Mesendoderm (in vitro differentiated cells): ENCODE results near the gene PLCB4.

Experiments
- DNase-seq: peaks from one replicate; pipeline ENCODE4 v3.0.0; 2013
- H2AK5ac ChIP-seq: 2 replicates; pipeline ENCODE4 v1.6.1; 2013; ENCODE audit warnings: low read length, inconsistent platforms
- H2BK120ac ChIP-seq: 2 replicates; pipeline ENCODE4 v1.6.1; 2013; ENCODE audit warnings: low read depth, mild to moderate bottlenecking, low read length, moderate library complexity, mixed read lengths
- H2BK15ac ChIP-seq: replicated peaks from 2 replicates; pipeline ENCODE4 v1.6.1; 2013; ENCODE audit warnings: low read depth, mild to moderate bottlenecking, moderate library complexity
- H2BK5ac ChIP-seq: 2 replicates; pipeline ENCODE4 v1.6.1; 2013; ENCODE audit warnings: low read length, inconsistent platforms
- H3K18ac ChIP-seq: 2 replicates; pipeline ENCODE4 v1.6.1; 2013; ENCODE audit warnings: mild to moderate bottlenecking, low read length, mixed read lengths
- H3K23ac ChIP-seq: one replicate; pipeline ENCODE4 v1.6.1; 2013; ENCODE audit warnings: low read length
- H3K27ac ChIP-seq: 2 replicates; pipeline ENCODE4 v1.5.1; 2013; ENCODE audit warnings: low read depth, mild to moderate bottlenecking, inconsistent platforms, low read length, moderate library complexity
- H3K27me3 ChIP-seq: 2 replicates; pipeline ENCODE4 v1.6.1; 2013; ENCODE audit warnings: low read length, control low read depth, mild to moderate bottlenecking, inconsistent platforms; ENCODE audit not compliant: insufficient read depth, poor library complexity
- H3K36me3 ChIP-seq: 2 replicates; pipeline ENCODE4 v1.6.1; 2013; ENCODE audit warnings: low read length, inconsistent platforms; ENCODE audit not compliant: control insufficient read depth, insufficient read depth
- H3K4ac ChIP-seq: one replicate; pipeline ENCODE4 v1.6.1; 2013; ENCODE audit warnings: low read depth, mild to moderate bottlenecking, low read length, moderate library complexity
- H3K4me1 ChIP-seq: 2 replicates; pipeline ENCODE4 v1.6.1; 2013; ENCODE audit warnings: low read depth, low read length, inconsistent platforms; ENCODE audit not compliant: control insufficient read depth
- H3K4me2 ChIP-seq: 2 replicates; pipeline ENCODE4 v1.6.1; 2013; ENCODE audit warnings: low read length
- H3K4me3 ChIP-seq: 2 replicates; pipeline ENCODE4 v1.5.1; 2013; ENCODE audit warnings: mild to moderate bottlenecking, low read length
- H3K56ac ChIP-seq: one replicate; pipeline ENCODE4 v1.6.1; 2013; ENCODE audit warnings: low read length
- H3K79me1 ChIP-seq: 2 replicates; pipeline ENCODE4 v1.6.1; 2013; ENCODE audit warnings: low read length, inconsistent platforms
- H3K79me2 ChIP-seq: 2 replicates; pipeline ENCODE4 v1.6.1; 2013; ENCODE audit warnings: mild to moderate bottlenecking, low read length; ENCODE audit not compliant: control insufficient read depth, insufficient read depth
- H3K9ac ChIP-seq: 2 replicates; pipeline ENCODE4 v1.6.1; 2013; ENCODE audit warnings: low read length, inconsistent platforms
- H4K5ac ChIP-seq: one replicate; pipeline ENCODE4 v1.6.1; 2013; ENCODE audit warnings: low read length
- H4K8ac ChIP-seq: one replicate; pipeline ENCODE4 v1.6.1; 2013; ENCODE audit warnings: low read depth, mild to moderate bottlenecking, control low read depth, low read length, moderate library complexity
- WGBS: extraction: QIAGEN DNeasy Blood & Tissue Kit; methylation state at CpG from one replicate; pipeline ENCODE4 v1.1.7; 2013; ENCODE audit warnings: low lambda C conversion rate, missing lambda C conversion rate; ENCODE audit not compliant: insufficient coverage; ENCODE audit errors: extremely low coverage; 5-methylcytosine and 5-hydroxymethylcytosine counted together

Gene PLCB4

DNA sequence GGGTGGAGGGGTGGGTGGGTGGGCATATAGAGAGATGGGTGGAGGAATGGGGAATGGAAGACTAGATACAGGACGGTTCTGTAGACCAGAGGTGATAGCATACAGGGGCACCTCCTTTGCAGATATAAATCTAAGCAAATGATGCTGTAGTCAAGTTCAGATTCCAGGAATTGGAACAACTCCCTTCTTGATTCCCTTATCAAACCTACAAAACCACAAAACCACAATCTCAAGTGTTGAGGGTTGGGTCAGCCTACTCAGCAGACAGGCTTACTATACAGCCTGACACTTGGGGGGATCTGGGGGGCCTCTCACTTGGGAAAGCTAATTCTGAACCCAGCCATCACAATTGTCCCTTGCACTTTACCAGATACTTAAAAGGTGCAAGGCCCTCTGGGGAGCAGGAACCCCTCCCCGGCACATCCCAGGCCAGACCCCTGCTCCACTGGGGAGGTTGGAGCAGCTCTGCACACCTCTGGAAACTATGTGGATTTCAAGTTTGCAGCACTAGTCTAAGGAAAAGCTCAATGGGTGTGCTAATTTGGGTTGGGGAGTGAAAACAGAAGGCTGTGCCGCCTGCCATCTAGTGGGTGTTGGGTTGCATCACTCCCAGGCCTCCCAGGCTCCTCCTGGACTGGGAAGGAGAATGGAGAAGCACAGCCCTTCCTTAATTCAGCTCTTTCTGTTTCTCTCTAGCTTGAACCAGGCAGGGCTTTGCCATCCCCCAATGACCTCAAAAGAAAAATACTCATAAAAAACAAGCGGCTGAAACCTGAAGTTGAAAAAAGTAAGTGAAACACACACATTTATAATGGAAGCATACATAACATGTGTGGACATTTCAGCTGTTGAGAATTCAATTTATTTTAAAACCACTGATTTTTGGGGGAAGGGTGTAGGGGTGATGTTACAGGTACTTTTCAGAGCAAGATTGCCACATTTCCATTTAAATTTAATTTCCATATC is 324.3 kb downstream of the PLCB4 start:
- H3K36me3 ChIP-seq: no peaks in the 10 kb centered on the region
- no peak overlapping the region for H3K23ac ChIP-seq
- no peak overlapping the region for H3K18ac ChIP-seq
- no CpG with 5 or more reads among the region's 4 CpGs for WGBS
- no peaks in the 10 kb centered on the region for H3K79me2 ChIP-seq
- DNase-seq: peak; percentile 88
- no peak overlapping the region for H4K5ac ChIP-seq
- H3K4ac ChIP-seq: no peak overlapping the region
- H3K56ac ChIP-seq: no peak overlapping the region
- no peak overlapping the region for H3K4me2 ChIP-seq
- no peaks in the 10 kb centered on the region for H3K27me3 ChIP-seq
- H3K4me1 ChIP-seq: no peaks in the 10 kb centered on the region
- H3K9ac ChIP-seq: no peak overlapping the region
- H2BK120ac ChIP-seq: no peak overlapping the region
- H2BK15ac ChIP-seq: no peak overlapping the region
- no peak overlapping the region for H3K27ac ChIP-seq
- no peak overlapping the region for H3K4me3 ChIP-seq
- H2BK5ac ChIP-seq: no peak overlapping the region
- H4K8ac ChIP-seq: no peak overlapping the region
- no peaks in the 10 kb centered on the region for H3K79me1 ChIP-seq
- H2AK5ac ChIP-seq: no peak overlapping the region

DNA sequence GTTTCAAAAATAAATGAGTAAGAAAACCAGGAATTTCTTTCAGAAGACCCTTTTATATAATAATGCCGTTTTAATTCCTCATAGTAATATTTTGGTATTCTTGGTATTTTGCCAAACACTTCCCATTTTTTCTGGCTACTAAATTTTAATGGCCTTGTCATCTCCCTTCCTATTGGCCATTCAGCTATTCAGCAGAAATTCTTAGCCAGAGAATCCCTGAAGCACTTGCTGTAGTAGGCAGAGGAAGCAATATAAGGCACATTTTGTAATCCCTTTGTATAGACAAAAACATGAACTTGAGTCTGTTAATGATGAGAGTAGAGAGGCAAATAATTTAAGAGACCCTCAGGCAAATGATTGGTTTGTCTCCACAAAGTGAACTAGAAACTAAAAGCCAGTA is 327.1 kb downstream of the PLCB4 start:
- no peak for DNase-seq
- no peak overlapping the region for H4K8ac ChIP-seq
- no peak overlapping the region for H2BK15ac ChIP-seq
- no peak overlapping the region for H3K27ac ChIP-seq
- H3K18ac ChIP-seq: no peak overlapping the region
- no peaks in the 10 kb centered on the region for H3K27me3 ChIP-seq
- H3K4ac ChIP-seq: no peak overlapping the region
- no peak overlapping the region for H3K56ac ChIP-seq
- no peak overlapping the region for H2BK5ac ChIP-seq
- no peak overlapping the region for H2AK5ac ChIP-seq
- no peak overlapping the region for H4K5ac ChIP-seq
- no peaks in the 10 kb centered on the region for H3K79me1 ChIP-seq
- no peaks in the 10 kb centered on the region for H3K79me2 ChIP-seq
- H3K23ac ChIP-seq: no peak overlapping the region
- no peak overlapping the region for H3K4me2 ChIP-seq
- H3K4me1 ChIP-seq: no peaks in the 10 kb centered on the region
- H2BK120ac ChIP-seq: no peak overlapping the region
- no peak overlapping the region for H3K4me3 ChIP-seq
- no peaks in the 10 kb centered on the region for H3K36me3 ChIP-seq
- no CpG with 5 or more reads among the region's 1 CpG for WGBS
- H3K9ac ChIP-seq: no peak overlapping the region

DNA sequence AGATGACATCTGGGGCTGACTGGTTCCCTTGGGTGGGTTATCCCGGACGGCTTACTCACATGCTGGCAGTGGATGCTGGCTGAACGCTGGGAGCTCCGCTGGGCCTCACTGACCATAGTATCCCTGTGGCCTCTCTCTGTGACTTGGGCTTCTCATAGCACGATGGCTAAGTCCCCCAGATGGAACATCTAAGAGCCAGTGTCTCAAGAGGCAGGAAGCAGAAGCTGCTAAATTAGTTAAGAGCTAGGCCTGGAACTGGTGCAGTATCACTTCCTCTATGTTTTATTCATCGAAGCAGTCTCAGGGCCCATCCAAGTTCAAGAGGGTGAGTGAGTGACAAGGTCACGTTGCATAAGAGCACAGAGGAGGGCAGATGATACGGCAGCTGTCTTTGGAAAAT is 329.0 kb downstream of the PLCB4 start:
- no CpG with 5 or more reads among the region's 8 CpGs for WGBS

DNA sequence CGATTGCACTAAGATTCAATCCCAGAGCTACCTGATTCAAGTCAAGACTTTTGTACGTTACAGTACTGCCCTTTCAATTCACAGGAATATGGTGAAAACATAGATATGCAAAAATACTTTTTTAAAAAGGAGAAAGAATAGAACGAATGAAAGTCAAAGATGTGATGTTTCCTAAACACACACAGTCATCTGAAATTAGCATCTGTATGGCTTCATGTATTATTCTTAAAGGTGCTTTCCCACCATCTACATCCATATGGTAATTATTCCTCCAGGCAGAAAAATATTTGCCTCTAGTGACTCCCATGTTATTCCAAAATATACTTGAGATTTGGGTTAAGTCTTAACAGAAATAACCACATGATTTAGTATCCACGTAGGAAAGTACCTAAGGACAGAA is 330.0 kb downstream of the PLCB4 start:
- no peaks in the 10 kb centered on the region for H3K79me2 ChIP-seq
- H2BK15ac ChIP-seq: no peak overlapping the region
- H4K8ac ChIP-seq: no peak overlapping the region
- H3K23ac ChIP-seq: no peak overlapping the region
- no peaks in the 10 kb centered on the region for H3K36me3 ChIP-seq
- no peak overlapping the region for H4K5ac ChIP-seq
- DNase-seq: no peak
- no peak overlapping the region for H2BK120ac ChIP-seq
- H3K79me1 ChIP-seq: no peaks in the 10 kb centered on the region
- H3K27me3 ChIP-seq: no peaks in the 10 kb centered on the region
- H3K56ac ChIP-seq: no peak overlapping the region
- H3K4me3 ChIP-seq: no peak overlapping the region
- H3K4me1 ChIP-seq: no peaks in the 10 kb centered on the region
- no peak overlapping the region for H3K27ac ChIP-seq
- H2AK5ac ChIP-seq: no peak overlapping the region
- no peak overlapping the region for H3K4me2 ChIP-seq
- H2BK5ac ChIP-seq: no peak overlapping the region
- no peak overlapping the region for H3K9ac ChIP-seq
- H3K18ac ChIP-seq: no peak overlapping the region
- no CpG with 5 or more reads among the region's 4 CpGs for WGBS
- H3K4ac ChIP-seq: no peak overlapping the region

More for the DNA sequence above, 329.0 kb downstream of the PLCB4 start:
- H3K9ac ChIP-seq: no peak overlapping the region
- no peak overlapping the region for H3K23ac ChIP-seq
- H3K18ac ChIP-seq: no peak overlapping the region
- no peak overlapping the region for H3K27ac ChIP-seq
- no peaks in the 10 kb centered on the region for H3K79me1 ChIP-seq
- H4K8ac ChIP-seq: no peak overlapping the region
- H2BK15ac ChIP-seq: no peak overlapping the region
- H3K79me2 ChIP-seq: no peaks in the 10 kb centered on the region
- H3K4me3 ChIP-seq: no peak overlapping the region
- H3K4me1 ChIP-seq: no peaks in the 10 kb centered on the region
- no peak for DNase-seq
- H3K56ac ChIP-seq: no peak overlapping the region
- H4K5ac ChIP-seq: no peak overlapping the region
- no peaks in the 10 kb centered on the region for H3K36me3 ChIP-seq
- no peak overlapping the region for H3K4ac ChIP-seq
- H2AK5ac ChIP-seq: no peak overlapping the region
- H2BK5ac ChIP-seq: no peak overlapping the region
- no peaks in the 10 kb centered on the region for H3K27me3 ChIP-seq
- H2BK120ac ChIP-seq: no peak overlapping the region
- no peak overlapping the region for H3K4me2 ChIP-seq

DNA sequence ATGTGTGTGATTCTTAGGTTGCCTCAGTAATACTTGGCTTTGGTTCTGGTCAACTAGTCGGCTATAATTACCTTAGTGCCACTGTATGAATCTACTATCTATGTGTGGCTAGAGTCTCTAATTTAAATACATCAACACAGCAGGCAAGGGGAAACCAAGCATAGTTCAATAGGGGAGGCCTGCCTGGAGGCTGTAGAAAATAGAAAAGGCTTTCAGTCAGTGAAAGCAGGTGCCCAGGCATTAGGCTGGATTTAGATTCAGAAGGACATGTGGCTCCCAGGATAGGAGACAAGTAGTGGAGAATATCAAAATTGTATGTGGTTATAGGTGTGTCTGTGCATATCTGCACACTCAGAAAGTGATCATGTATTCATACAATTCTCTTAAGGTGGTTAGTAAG is 330.4 kb downstream of the PLCB4 start:
- no peaks in the 10 kb centered on the region for H3K4me1 ChIP-seq
- no peak overlapping the region for H3K4me3 ChIP-seq
- no peak overlapping the region for H3K27ac ChIP-seq
- no peak overlapping the region for H4K8ac ChIP-seq
- no peak for DNase-seq
- H3K23ac ChIP-seq: no peak overlapping the region
- H2BK5ac ChIP-seq: no peak overlapping the region
- H3K9ac ChIP-seq: no peak overlapping the region
- no peaks in the 10 kb centered on the region for H3K27me3 ChIP-seq
- H3K4me2 ChIP-seq: no peak overlapping the region
- no peak overlapping the region for H2BK120ac ChIP-seq
- no peaks in the 10 kb centered on the region for H3K36me3 ChIP-seq
- no peak overlapping the region for H3K56ac ChIP-seq
- no CpG with 5 or more reads among the region's 1 CpG for WGBS
- no peaks in the 10 kb centered on the region for H3K79me2 ChIP-seq
- no peak overlapping the region for H3K18ac ChIP-seq
- H4K5ac ChIP-seq: no peak overlapping the region
- H2BK15ac ChIP-seq: no peak overlapping the region
- no peak overlapping the region for H2AK5ac ChIP-seq
- no peaks in the 10 kb centered on the region for H3K79me1 ChIP-seq
- H3K4ac ChIP-seq: no peak overlapping the region
